Lung (tissue), 12 donors: ENCODE results near the gene IFIT1. TPM values are rescaled to one million over a fixed set of nuclear protein-coding genes. Genes with fewer than 3 reads are reported as not detected.

ENCODE experiments used
- ATAC-seq: fragments of 200-7000 bp; cut with Tn5 transposase; one replicate; pipeline ENCODE4 v1.9.1; 2020; ENCODE audit warnings: moderate number of reproducible peaks; ENCODE audit not compliant: insufficient read depth, low FRiP score
- DNase-seq, 3 donors: peaks; one replicate each; pipeline ENCODE4 v3.0.0-alpha.2; 2013 to 2017
- H3K27ac ChIP-seq, 2 donors: one replicate each; pipeline ENCODE4 v1.5.1; 2013; ENCODE audit warnings: mild to moderate bottlenecking in 2 of 2, moderate library complexity in 2 of 2, control low read depth in 1 of 2, inconsistent platforms in 1 of 2, low read depth in 1 of 2, low read length in 1 of 2
- H3K27me3 ChIP-seq, 3 donors: one replicate each; pipeline ENCODE4 v1.5.1; 2013; ENCODE audit warnings: low read length in 2 of 3; ENCODE audit not compliant: control insufficient read depth in 3 of 3, insufficient read depth in 3 of 3
- H3K36me3 ChIP-seq, 4 donors: one replicate each; pipeline ENCODE4 v1.5.1; 2013; ENCODE audit warnings: low read length in 4 of 4, mild to moderate bottlenecking in 1 of 4, moderate library complexity in 1 of 4; ENCODE audit not compliant: control insufficient read depth in 4 of 4, insufficient read depth in 4 of 4
- H3K4me1 ChIP-seq, 5 donors: one replicate each; pipeline ENCODE4 v1.5.1; 2013; ENCODE audit warnings: low read length in 5 of 5, mild to moderate bottlenecking in 2 of 5, moderate library complexity in 1 of 5; ENCODE audit not compliant: control insufficient read depth in 5 of 5, insufficient read depth in 5 of 5
- H3K4me3 ChIP-seq: one replicate; pipeline ENCODE4 v1.5.1; 2013; ENCODE audit warnings: mild to moderate bottlenecking, control low read depth, moderate library complexity
- H3K9ac ChIP-seq, 2 donors: one replicate each; pipeline ENCODE4 v1.5.1; 2013; ENCODE audit warnings: low read length in 2 of 2, control low read depth in 1 of 2; ENCODE audit not compliant: insufficient read depth in 1 of 2
- H3K9me3 ChIP-seq, 4 donors: one replicate each; pipeline ENCODE4 v1.5.1; 2013; ENCODE audit warnings: low read length in 3 of 4, mild to moderate bottlenecking in 1 of 4, moderate library complexity in 1 of 4; ENCODE audit not compliant: control insufficient read depth in 4 of 4, insufficient read depth in 3 of 4
- WGBS, 2 donors: extraction: QIAGEN DNeasy Blood & Tissue Kit; methylation state at CpG; one replicate each; pipeline ENCODE4 v1.1.7; 2013; 5-methylcytosine and 5-hydroxymethylcytosine counted together
- polyA plus RNA-seq, 2 donors: library from polyadenylated mRNA; stranded (reverse); fragments of 200-250 nt; gene quantifications; one replicate each; pipeline ENCODE4 v1.2.1, GENCODE V29; 2013
- total RNA-seq, 2 donors: library from RNA; depleted of rRNA in 1 of 2; stranded (reverse); fragments of >200 nt in 1 of 2; gene quantifications; one replicate each; pipeline ENCODE4 v1.2.1, GENCODE V29; 2014 to 2021
- TF ChIP-seq, protein P1 (sequence below): IDR thresholded peaks from 2 replicates; pipeline ENCODE4 v1.5.1; 2012; ENCODE audit warnings: mild to moderate bottlenecking; ENCODE audit errors: control extremely low read depth, extremely low read depth
- donor health status: control.
- donor health status: control.
- donor health status: Bipolar disorder and iron deficiency.
- donor health status: healthy.
- donor health status: DM: yes; HTN: yes; CAD: no.

Gene IFIT1
- total and polyA plus RNA-seq, 4 donors: 11.1 to 17.7 (median 15.0) TPM

DNA sequence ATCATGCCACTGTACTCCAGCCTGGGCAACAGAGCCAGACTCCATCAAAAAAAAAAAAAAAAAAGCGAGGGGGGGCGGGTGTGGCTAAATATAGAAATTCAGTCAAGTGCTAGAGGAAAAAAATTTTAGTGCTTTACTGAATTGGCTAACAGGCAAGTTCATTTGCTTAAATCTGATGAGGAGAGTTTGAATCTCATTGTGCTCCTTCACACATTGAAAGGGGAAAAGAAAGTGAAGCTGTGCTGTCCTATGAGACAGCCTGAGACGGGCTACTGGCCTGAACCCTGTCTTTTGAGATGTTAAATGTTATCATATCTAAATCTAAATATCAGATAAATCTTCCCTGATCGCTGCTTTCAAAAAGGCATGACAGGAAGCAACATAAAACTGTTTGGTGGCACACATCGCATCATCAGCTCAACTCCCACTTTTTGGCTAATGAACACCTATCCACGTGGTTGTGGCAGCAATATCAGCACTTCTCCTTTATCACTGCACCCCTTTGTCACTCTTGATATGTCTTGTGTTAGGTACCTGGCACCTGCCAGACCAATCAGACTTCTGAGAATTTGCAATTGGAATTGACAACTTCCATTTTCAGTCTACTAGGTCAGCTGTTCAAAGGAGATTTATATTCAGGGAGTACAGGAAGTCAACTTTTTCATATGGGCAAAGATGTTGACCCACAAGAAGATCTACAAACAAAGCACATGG is 28.5 kb upstream of the IFIT1 start:
- 61 to 71% methylated on average over 6 of the region's 6 CpGs for WGBS, 2 donors
- H3K4me3 ChIP-seq: no peak overlapping the region
- no peaks in the 10 kb centered on the region for H3K36me3 ChIP-seq
- DNase-seq: no peak
- H3K9ac ChIP-seq: no peak overlapping the region
- H3K4me1 ChIP-seq: peaks cover 1 to 18% (median 11%) of the 10 kb centered on the region in 5 donors
- no peak overlapping the region for H3K27ac ChIP-seq
- TF ChIP-seq, protein P1, sequence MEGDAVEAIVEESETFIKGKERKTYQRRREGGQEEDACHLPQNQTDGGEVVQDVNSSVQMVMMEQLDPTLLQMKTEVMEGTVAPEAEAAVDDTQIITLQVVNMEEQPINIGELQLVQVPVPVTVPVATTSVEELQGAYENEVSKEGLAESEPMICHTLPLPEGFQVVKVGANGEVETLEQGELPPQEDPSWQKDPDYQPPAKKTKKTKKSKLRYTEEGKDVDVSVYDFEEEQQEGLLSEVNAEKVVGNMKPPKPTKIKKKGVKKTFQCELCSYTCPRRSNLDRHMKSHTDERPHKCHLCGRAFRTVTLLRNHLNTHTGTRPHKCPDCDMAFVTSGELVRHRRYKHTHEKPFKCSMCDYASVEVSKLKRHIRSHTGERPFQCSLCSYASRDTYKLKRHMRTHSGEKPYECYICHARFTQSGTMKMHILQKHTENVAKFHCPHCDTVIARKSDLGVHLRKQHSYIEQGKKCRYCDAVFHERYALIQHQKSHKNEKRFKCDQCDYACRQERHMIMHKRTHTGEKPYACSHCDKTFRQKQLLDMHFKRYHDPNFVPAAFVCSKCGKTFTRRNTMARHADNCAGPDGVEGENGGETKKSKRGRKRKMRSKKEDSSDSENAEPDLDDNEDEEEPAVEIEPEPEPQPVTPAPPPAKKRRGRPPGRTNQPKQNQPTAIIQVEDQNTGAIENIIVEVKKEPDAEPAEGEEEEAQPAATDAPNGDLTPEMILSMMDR: no peak
- H3K27me3 ChIP-seq: no peaks in the 10 kb centered on the region
- ATAC-seq: no peak
- no peaks in the 10 kb centered on the region for H3K9me3 ChIP-seq

DNA sequence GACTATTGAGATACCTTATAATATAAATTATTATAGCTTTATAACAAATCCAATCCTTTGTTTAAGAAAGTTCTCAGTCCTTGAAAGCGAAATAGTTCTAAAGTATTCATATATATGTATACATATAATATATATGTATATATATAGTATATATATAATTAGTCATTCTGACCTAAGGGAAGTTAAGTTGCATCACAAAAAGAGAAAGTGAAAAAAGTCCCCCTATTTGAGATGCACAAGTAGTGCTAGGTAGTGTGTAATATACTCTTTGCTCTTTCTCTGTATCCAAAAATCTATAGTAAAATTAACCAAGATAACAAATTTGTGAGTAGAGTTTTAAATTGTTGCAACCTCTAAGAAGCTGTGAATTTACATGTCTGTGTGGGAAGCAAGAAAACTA is 27.9 kb upstream of the IFIT1 start:
- TF ChIP-seq, protein P1: no peak
- Histone ChIP-seq H3K9me3 (no peaks in the 10 kb centered on the region), H3K9ac (no peak overlapping the region), H3K36me3 (no peaks in the 10 kb centered on the region), H3K4me1 (peaks cover 3 to 25% (median 16%) of the 10 kb centered on the region in 5 donors), H3K27me3 (no peaks in the 10 kb centered on the region), H3K27ac (no peak overlapping the region), H3K4me3 (no peak overlapping the region)
- ATAC-seq (no peak), DNase-seq (no peak)
- 89 to 91% methylated on average over 1 of the region's 1 CpG for WGBS, 2 donors

DNA sequence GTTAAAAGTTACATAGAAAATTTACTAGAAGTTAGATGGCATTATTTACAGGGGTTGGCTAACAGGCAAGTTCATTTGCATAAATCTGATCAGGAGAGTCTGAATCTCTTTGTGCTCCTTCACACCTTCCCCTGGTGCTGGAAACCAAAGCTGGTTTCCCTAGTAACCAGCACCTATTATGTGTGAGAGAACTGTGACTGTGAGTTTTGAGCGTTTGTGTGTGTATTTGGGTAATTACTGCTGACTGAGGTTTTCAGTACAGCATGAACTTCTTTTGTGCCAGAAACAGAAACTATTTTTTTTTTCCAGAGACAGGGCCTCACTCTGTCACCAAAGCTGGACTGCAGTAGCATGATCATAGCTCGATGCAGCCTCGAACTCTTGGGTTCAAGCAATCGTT is 24.9 kb upstream of the IFIT1 start:
- Histone ChIP-seq H3K27ac (no peak overlapping the region), H3K27me3 (no peaks in the 10 kb centered on the region), H3K4me1 (peaks cover 4 to 31% (median 16%) of the 10 kb centered on the region in 5 donors), H3K4me3 (no peak overlapping the region), H3K36me3 (no peaks in the 10 kb centered on the region), H3K9me3 (no peaks in the 10 kb centered on the region), H3K9ac (peak overlapping the region in 1 of 2 donors; percentile 44)
- WGBS, 2 donors: 67 to 78% methylated on average over 4 of the region's 4 CpGs
- TF ChIP-seq, protein P1: no peak
- peak; percentile 58 to 88 (median 87) for DNase-seq
- ATAC-seq: no peak

DNA sequence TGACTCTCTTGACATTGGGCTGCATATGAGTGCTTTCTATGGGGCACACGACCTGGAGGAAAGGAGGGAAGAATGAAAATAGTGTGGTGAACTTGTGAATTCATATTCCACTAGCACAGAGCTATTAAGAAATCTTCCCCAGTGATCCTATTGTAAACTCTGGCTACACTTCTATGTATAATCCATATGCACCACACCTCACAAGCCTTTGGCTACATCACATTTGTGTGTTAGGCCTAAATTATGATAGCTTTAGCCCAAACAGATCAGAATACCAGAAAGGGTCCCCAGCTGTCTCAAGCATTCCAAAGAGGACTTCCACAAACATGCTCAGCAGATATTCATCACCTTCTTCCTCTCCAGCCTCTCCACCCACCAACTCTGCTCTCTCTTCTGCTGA is 24.3 kb upstream of the IFIT1 start:
- Histone ChIP-seq H3K4me3 (no peak overlapping the region), H3K36me3 (no peaks in the 10 kb centered on the region), H3K27me3 (no peaks in the 10 kb centered on the region), H3K4me1 (peaks cover 4 to 31% (median 16%) of the 10 kb centered on the region in 5 donors), H3K27ac (no peak overlapping the region), H3K9ac (peak overlapping the region in 1 of 2 donors; percentile 44), H3K9me3 (no peaks in the 10 kb centered on the region)
- TF ChIP-seq, protein P1: no peak
- DNase-seq (no peak), ATAC-seq (no peak)
- 67 to 78% methylated on average over 1 of the region's 1 CpG for WGBS, 2 donors
